GM18951 (cell line): Measurements from ENCODE around the gene FARS2.
"Not testable (repeated sequence)": the region's sequence is repeated elsewhere in the genome, so short reads cannot be mapped to it uniquely, and the experiment has no call there.

ENCODE experiments used
- POLR2A ChIP-seq: IDR thresholded peaks from 4 replicates; pipeline ENCODE4 v1.6.1; 2011; ENCODE audit warnings: mild to moderate bottlenecking; ENCODE audit not compliant: insufficient read length, insufficient read depth; ENCODE audit errors: extremely low read depth
- in situ Hi-C: fragments of 300-500 bp; cut with MboI; formaldehyde crosslinking; loops from one replicate; pipeline ENCODE4 v1.12.0; 2022; ENCODE audit warnings: low sequenced_read_pairs, mixed read lengths, inconsistent platforms; ENCODE audit not compliant: unreplicated experiment

FARS2 gene

DNA sequence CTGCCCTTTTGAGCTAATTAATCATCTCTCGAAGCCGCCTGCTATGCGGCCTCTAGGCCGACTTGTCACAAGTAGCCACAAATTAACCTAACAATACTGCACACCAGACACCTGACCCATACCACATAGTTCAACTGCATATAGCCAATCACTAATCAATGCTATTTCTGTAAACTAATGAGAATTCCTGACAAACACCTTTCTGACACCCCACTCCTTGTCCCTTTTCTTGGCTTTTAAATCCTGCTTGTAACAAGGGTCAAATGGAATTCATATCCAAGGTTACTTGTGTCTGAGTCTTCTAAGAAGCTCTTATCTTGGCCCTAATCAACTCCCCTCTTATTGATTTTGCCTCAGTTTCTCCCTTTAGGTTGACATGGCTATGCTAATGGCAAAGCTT, 379.3 kb downstream of the FARS2 start:
- no peak for TF ChIP-seq POLR2A
- in situ Hi-C loops: no loop called here

DNA sequence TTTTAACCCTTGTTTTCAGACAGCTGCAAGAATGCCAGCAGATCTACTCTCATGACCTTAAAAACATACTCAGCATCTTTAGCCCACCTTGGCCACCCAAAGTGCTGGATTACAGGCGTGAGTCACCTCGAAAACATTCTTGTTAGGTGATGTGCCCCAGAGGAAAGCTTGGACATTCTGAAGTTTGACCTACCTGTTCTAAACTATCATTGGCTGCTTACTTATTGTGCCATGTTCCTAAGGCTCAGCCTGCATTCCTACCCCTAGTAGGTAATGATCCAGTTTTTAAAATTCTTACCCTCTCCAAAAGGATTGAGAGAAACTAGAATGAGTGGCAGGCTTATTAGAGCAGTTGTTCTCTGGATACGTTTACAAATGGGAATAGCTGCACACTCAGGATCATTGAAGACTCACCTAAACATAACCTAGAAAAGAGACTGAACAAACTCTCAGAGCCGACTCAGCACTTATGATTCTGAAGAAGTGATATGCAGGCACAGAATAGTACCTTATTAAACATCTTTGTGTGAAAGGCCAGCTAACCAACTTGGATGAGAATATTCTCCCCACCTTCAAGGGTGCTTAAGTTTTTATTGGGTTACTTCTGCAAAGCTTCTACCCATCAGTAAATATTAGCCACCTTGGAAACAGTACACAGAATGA, 383.3 kb downstream of the FARS2 start:
- in situ Hi-C loops: no loop called here
- no peak for TF ChIP-seq POLR2A

DNA sequence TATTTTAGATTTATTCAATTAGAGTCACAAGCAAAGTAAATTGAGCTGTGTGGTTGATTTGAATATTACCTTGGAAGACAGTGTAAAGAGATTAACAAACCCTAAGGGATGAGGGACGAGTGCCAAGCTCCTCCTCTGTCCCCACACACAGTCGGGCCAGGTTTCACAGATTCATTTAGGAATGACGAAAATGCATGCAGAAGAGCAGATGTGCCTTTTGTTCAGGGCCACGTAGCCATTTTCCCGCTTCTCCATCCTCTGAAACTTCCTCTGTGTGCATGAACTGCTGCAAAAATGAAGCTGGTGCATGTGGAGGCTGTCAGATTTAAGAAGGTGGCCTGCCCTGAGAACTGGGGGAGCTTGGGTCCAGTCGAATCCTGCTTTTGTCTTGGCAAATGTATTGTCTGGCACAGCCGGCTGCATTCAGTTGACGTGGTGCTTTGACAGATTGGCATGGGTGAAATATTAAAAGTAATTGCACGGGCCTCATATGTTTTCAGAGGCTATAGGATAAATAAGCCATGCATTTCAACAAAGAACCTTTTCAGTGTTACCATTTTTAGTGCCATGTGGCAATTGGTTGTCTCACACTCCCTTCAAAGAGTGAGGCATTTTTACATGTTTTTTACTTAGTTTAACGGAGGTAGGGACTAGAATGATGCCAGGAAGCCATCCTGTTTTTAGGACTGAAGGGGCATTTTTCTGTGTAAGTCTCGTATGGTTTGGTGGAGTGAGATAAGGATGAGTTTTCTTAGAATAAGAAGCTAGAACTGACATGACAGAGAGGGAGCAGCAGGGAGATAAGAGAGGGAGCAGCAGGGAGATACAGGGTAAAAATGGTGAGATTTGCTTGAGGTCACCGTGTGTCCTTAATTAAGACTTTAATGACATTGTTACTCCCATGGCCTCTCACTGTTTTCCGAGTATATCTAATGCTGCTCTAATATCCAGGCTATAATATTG, 384.3 kb downstream of the FARS2 start:
- TF ChIP-seq POLR2A: no peak
- in situ Hi-C loops: no loop called here

DNA sequence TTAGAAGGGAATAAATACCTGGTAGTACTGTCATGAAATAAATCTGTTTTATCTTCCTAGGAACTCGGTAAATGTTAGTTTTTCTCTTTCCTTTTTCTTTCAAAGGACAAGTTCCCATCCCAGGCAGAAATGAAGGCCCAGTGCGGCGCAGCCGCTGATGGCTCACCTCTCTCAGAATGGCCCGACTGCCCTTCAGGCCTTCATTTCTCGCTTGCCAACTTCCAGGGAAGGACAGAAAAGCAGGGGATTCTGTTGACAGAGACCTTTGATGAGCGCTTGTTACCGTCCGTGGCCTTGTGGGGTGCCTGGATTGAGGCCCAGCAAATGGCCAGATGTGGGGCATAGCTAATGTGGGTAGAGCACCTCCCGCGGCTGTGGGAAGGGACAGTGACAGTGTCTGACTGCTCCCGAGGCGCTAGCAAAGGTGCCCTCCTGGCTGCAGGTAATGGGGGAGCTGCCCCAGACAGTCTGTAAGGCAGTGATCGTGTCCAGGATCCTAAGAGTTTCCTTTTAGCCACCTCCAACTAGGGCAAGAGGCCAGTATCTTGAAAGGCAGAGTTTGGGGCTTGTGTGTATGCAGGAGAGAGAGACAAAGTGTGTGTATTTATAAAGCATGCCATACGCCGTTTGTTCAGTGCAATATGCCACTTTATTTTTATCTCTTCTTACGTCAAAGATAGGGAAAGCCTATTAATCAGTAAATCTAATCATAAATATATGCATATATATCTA, 391.3 kb downstream of the FARS2 start:
- no peak for TF ChIP-seq POLR2A
- in situ Hi-C loops: no loop called here

DNA sequence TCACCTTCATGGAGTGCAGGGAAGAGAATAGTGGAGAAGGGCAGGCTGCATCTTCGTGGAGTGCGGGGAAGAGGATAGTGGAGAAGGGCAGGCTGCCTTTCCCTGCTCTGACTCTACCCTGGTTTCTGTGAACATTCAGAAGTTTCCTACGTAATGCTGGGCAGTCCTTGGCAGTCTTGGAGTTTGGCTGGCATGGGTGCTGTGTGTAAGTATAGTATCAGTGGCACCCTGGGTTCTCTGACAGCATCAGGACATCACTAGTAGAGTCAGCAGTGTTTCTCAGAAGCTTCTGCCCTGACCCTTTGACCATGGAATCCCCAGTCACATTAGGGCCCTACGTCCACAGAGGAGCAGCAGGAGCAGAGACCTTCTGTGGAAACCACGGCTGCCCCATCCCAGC, 392.5 kb downstream of the FARS2 start:
- TF ChIP-seq POLR2A: no peak
- in situ Hi-C loops: no loop called here

DNA sequence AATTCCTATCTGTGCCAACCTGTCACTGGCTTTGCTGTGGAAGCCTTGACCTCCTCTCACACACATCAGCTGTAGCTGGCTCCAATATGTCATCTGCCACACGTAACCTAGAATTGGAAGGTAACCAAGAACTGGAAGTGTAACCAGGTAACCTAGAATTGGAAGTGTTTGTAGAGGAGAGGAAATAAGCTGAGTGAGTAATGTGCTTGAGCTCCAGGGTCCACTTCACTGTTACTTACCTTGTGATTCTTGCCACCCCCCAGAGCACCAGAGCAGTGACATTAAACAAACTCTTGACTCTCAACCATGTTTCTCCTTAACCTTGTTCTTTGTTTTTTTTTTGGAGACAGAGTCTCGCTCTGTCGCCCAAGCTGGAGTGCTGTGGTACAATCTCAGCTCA, 394.9 kb downstream of the FARS2 start:
- in situ Hi-C loops: no loop called here
- TF ChIP-seq POLR2A: no peak

DNA sequence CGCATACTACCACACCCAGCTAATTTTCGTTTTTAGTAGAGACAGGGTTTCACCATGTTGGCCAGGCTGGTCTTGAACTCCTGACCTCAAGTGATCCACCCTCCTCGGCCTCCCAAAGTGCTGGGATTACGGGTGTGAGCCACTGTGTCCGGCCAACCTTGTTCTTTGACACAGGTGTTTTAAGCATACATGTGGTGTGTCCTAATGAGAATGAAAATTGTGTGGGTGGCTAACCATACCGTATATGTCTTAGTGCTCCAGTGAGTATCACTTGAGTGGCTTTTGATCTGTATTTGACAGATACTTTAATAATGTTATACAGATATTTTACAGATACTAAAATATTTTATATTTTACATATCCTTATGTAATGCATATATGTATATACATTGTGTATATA, 395.4 kb downstream of the FARS2 start:
- in situ Hi-C loops: not testable (repeated sequence)

DNA sequence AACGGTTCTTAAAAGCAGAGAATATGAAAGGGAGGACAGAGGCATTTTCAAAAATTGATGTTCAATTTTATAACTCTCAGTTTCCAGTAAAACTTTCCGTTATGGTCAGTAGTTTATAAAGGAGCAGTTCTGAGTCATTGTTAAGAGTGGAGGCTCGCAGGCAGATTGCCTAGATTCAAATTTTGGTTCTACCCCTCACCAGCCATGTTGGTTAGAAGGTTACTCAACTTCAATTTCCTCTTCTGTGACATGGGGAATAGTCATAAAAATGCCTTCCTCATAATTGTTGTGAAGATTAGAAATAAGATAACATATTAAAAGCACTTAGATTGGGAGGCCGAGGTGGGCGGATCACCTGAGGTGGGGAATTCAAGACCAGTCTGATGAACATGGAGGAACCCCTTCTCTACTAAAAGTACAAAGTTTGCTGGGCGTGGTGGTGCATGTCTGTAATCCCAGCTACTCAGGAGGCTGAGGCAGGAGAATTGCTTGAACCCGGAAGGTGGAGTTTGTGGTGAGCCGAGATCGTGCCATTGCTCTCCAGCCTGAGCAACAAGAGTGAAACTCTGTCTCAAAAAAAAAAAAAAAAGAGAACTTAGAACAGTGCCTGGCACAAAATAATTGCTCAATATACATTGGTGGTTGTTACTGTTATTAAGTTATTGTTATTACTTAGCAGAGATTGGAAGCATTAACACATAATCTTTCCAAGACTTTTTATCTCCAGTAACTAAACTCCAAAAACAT, 396.5 kb downstream of the FARS2 start:
- in situ Hi-C loops: no loop called here
- no peak for TF ChIP-seq POLR2A

DNA sequence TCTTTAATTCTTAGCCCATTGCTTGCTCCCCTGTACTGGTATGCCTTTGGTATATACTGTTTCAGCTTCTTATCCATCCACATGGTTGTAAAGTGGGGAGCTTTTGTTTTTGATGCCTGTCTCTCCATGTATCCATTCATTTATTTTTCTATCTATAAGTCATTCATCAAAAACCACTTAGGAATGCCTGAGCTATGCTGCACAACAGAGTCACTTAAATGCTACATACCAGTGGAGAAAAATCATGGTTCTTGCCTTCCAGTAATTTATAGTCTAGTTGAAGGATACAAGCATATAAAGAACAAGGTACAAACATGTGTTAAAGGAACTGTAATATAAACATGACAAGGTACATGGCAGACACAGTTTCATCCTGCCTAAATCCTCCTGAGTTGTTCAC, 398.2 kb downstream of the FARS2 start:
- TF ChIP-seq POLR2A: no peak
- in situ Hi-C loops: no loop called here

DNA sequence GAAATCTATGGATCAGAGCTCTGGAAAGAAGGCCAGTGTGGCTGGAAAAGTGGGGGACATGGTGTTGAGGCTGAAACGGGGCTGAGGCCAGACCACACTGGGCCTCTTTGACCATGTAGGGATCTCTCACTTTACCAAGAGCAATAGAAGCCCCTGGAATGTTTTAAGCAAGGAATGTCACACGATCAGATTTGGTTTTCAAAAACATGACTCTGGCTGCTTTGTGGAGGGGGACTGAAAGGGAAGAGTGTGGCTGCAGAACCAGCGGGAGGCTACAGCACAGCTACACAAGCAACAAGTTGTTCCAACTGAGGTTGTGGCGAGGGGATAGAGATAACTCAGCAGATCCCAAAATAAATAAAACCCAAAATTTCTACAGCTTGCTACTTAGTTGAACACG, 399.5 kb downstream of the FARS2 start:
- TF ChIP-seq POLR2A: no peak
- in situ Hi-C loops: no loop called here

DNA sequence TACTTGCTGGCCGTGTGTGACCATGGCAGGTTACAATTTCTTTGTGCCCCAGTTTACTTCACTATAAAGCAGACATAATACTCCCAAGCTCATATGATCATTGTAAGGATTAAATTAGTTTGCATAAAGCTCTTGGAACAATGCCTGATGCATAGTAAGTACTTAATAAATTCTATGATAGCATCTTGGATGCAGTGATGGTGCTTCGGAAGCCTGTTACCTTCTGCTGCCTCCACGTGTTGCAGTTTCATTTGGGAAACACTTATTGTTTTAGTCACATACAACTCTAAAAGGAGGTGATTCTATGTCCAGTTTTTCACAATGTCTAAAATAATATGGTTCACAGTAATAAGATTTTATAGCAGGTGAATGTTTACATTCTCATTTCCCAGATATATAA, 401.5 kb downstream of the FARS2 start:
- no peak for TF ChIP-seq POLR2A
- in situ Hi-C loops: no loop called here

DNA sequence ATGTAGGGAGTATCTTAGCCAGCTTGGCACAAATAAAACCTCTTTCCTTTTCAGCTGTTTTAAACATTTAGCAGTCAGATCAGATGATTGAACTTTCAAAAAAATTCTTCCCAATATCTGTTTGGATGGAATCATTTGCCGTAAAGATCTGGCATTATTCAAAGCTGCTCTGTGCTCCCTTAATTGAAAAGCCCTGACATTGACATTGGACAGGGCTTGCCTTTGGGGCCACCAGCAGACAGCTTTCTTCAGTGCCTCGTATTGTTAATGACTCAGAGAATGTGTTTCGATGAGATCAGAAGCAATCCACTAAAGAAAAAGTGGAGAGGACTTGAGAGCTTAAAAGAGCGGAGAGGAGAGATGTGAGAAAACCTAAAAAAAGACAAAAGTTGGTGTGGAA, 401.9 kb downstream of the FARS2 start:
- no peak for TF ChIP-seq POLR2A
- in situ Hi-C loops: no loop called here

DNA sequence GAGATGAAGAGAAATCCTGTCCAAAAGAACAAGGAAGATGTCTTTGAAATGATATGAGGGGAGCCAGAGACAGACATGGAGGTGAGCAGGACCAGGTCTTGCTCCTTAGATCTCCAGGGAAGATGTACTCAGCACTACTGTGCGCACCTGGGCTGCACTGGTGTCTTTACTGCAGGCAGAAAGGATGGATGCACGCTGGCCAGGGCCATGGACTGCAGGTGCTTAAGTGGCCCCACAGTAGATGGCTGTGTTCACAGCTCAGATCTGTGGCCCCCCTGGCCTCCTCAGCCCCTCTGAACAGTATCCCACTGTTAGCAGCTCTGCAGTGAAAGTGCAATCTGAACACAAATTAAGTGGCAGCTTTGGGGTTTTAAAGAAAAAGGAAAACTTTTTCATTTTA, 402.4 kb downstream of the FARS2 start:
- in situ Hi-C loops: no loop called here
- TF ChIP-seq POLR2A: no peak
